DOHH2 (cell line): ENCODE data around the gene MED28.
"Not testable (repeated sequence)": the region's sequence is repeated elsewhere in the genome, so short reads cannot be mapped to it uniquely, and the experiment has no call there.

Experiments used
- H3F3A ChIP-seq: fragments of 200-600 bp; sonication (generic), shearing (Covaris generic); 2 replicates; pipeline ENCODE4 v1.6.0; 2016; ENCODE audit warnings: antibody characterized with exemption, mild to moderate bottlenecking; ENCODE audit not compliant: control insufficient read depth, insufficient read depth
- H3K27ac ChIP-seq: fragments of 200-600 bp; sonication (generic); 2 replicates; pipeline ENCODE4 v1.5.1; 2014; ENCODE audit warnings: low read depth, mild to moderate bottlenecking, low read length, moderate library complexity
- H3K27me3 ChIP-seq: fragments of 200-600 bp; sonication (generic); 2 replicates; pipeline ENCODE4 v1.6.1; 2014; ENCODE audit warnings: mild to moderate bottlenecking, low read length, mixed read lengths; ENCODE audit not compliant: control insufficient read depth
- H3K36me3 ChIP-seq: fragments of 200-600 bp; sonication (generic); 2 replicates; pipeline ENCODE4 v1.6.1; 2014; ENCODE audit warnings: mild to moderate bottlenecking, low read length, moderate library complexity, mixed read lengths; ENCODE audit not compliant: control insufficient read depth
- H3K4me1 ChIP-seq: fragments of 200-600 bp; sonication (generic); 2 replicates; pipeline ENCODE4 v1.6.1; 2014; ENCODE audit warnings: mild to moderate bottlenecking, low read length, mixed read lengths; ENCODE audit not compliant: control insufficient read depth
- H3K4me2 ChIP-seq: fragments of 200-600 bp; sonication (generic); 2 replicates; pipeline ENCODE4 v1.6.0; 2014; ENCODE audit warnings: mild to moderate bottlenecking, low read length, moderate library complexity
- H3K4me3 ChIP-seq: fragments of 200-600 bp; sonication (generic); 2 replicates; pipeline ENCODE4 v1.5.1; 2014; ENCODE audit warnings: mild to moderate bottlenecking, low read length, mixed read lengths
- H3K79me2 ChIP-seq: fragments of 200-600 bp; sonication (generic); 2 replicates; pipeline ENCODE4 v1.6.1; 2014; ENCODE audit warnings: mild to moderate bottlenecking, low read length, mixed read lengths; ENCODE audit not compliant: control insufficient read depth
- H3K9me2 ChIP-seq: fragments of 200-600 bp; sonication (generic); replicated peaks from 2 replicates; pipeline ENCODE4 v1.6.1; 2014; ENCODE audit warnings: mild to moderate bottlenecking, low read length, mixed read lengths; ENCODE audit not compliant: control insufficient read depth
- H3K9me3 ChIP-seq: fragments of 200-600 bp; sonication (generic); 2 replicates; pipeline ENCODE4 v1.6.1; 2014; ENCODE audit warnings: antibody characterized with exemption, low read length, mixed read lengths; ENCODE audit not compliant: control insufficient read depth, insufficient read depth
- H4K20me1 ChIP-seq: fragments of 200-600 bp; sonication (generic); 2 replicates; pipeline ENCODE4 v1.6.0; 2014; ENCODE audit warnings: low read depth, mild to moderate bottlenecking, antibody characterized with exemption, low read length, moderate library complexity; ENCODE audit not compliant: control insufficient read depth, insufficient read depth
- CTCF ChIP-seq: fragments of 200-600 bp; sonication (generic); IDR thresholded peaks from one replicate; pipeline ENCODE4 v1.5.1; 2014; ENCODE audit warnings: antibody characterized with exemption, mild to moderate bottlenecking, low read depth, low read length; ENCODE audit not compliant: poor library complexity, severe bottlenecking
- EZH2phosphoT487 ChIP-seq: fragments of 200-600 bp; sonication (generic); IDR thresholded peaks from 2 replicates; pipeline ENCODE4 v1.6.1; 2017; ENCODE audit warnings: borderline replicate concordance, mild to moderate bottlenecking, antibody characterized with exemption, low read length, moderate library complexity, mixed read lengths

MED28 gene

GRCh38 chr4:17574206-17574605 lies 40.2 kb upstream of the MED28 start:
- H3K4me2 ChIP-seq: no peak overlapping the region
- TF ChIP-seq CTCF (no peak), EZH2phosphoT487 (no peak)
- H3F3A ChIP-seq: no peaks in the 10 kb centered on the region
- H3K4me1 ChIP-seq: peaks cover 20% of the 10 kb centered on the region
- 0 out of 2 replicates have a peak, but pooled peaks cover 6% of the 10 kb centered on the region for H4K20me1 ChIP-seq
- peaks cover 19% of the 10 kb centered on the region for H3K79me2 ChIP-seq
- H3K9me3 ChIP-seq: no peaks in the 10 kb centered on the region
- H3K36me3 ChIP-seq: peaks cover 18% of the 10 kb centered on the region
- H3K27me3 ChIP-seq: no peaks in the 10 kb centered on the region
- H3K4me3 ChIP-seq: no peak overlapping the region
- no peak overlapping the region for H3K27ac ChIP-seq
- no peaks in the 10 kb centered on the region for H3K9me2 ChIP-seq

- not testable (repeated sequence) for H3K27me3 ChIP-seq, H4K20me1 ChIP-seq, H3K4me2 ChIP-seq, H3K9me2 ChIP-seq, H3K9me3 ChIP-seq, H3K4me3 ChIP-seq, H3F3A ChIP-seq, H3K27ac ChIP-seq
- Histone ChIP-seq H3K79me2 (peaks cover 29% of the 10 kb centered on the region), H3K36me3 (peaks cover 27% of the 10 kb centered on the region), H3K4me1 (peaks cover 29% of the 10 kb centered on the region)
Measured at GRCh38 chr4:17575177-17575576, 39.3 kb upstream of the MED28 start.

GRCh38 chr4:17576932-17577664 lies 37.3 kb upstream of the MED28 start, which contains the start of gene LAP3:
LAP3 (plus strand) TSS chr4:17577198; CDS start chr4:17577466, 268 bp downstream.
- H3K36me3 ChIP-seq: peaks cover 46% of the 10 kb centered on the region
- H3K4me3 ChIP-seq: peak within 1 kb of the TSS; percentile 98
- peaks cover 46% of the 10 kb centered on the region for H3K79me2 ChIP-seq
- peaks cover 36% of the 10 kb centered on the region for H3K4me1 ChIP-seq
- no peaks in the 10 kb centered on the region for H3K27me3 ChIP-seq
- H3K9me3 ChIP-seq: no peaks in the 10 kb centered on the region
- H3K27ac ChIP-seq: peak within 1 kb of the TSS; percentile 69
- TF ChIP-seq EZH2phosphoT487: no peak
- TF ChIP-seq CTCF: no peak
- H4K20me1 ChIP-seq: peaks cover 6% of the 10 kb centered on the region; the same call in 1 of the 2 replicates
- H3K4me2 ChIP-seq: peak within 1 kb of the TSS; percentile 95
- no peaks in the 10 kb centered on the region for H3F3A ChIP-seq
- H3K9me2 ChIP-seq: no peaks in the 10 kb centered on the region
